ENCODE measurements around the gene RNF138.

- TF ChIP-seq CTCF (IDR thresholded peaks at IDR 0.05) = no peak
- no peak for TF ChIP-seq POLR2A (IDR thresholded peaks at IDR 0.05)
- no peak for TF ChIP-seq POLR2AphosphoS5 (IDR thresholded peaks at IDR 0.05)
Observed at GRCh38 chr18:32057624-32058165, 34.0 kb upstream of the RNF138 start.

All from upper lobe of left lung (tissue), 4 donors.